Measurements from ENCODE around the gene HLA-E. TPM values are rescaled to one million over a fixed set of nuclear protein-coding genes. Genes with fewer than 3 reads are reported as not detected.

HLA-E gene
- total RNA-seq, 1 donor from 2014 or later: 179 TPM

Other genes starting within 250 kb of the HLA-E start
- 7.4 TPM for gene TRIM39, start 162.6 kb upstream of the HLA-E start, total RNA-seq
- 14.9 TPM for gene RPP21, start 144.4 kb upstream of the HLA-E start, total RNA-seq
- gene GNL1, start 67.0 kb downstream of the HLA-E start, total RNA-seq: 40.2 TPM
- 5.8 TPM for gene PRR3, start 67.8 kb downstream of the HLA-E start, total RNA-seq
- gene ABCF1, start 81.9 kb downstream of the HLA-E start, total RNA-seq: 36.4 TPM
- 18.8 TPM for gene PPP1R10, start 127.7 kb downstream of the HLA-E start, total RNA-seq
- 60.1 TPM for gene MRPS18B, start 128.3 kb downstream of the HLA-E start, total RNA-seq
- gene ATAT1, start 137.4 kb downstream of the HLA-E start, total RNA-seq: 6.4 TPM
- 15.5 TPM for gene C6orf136, start 157.6 kb downstream of the HLA-E start, total RNA-seq
- 24.5 TPM for gene DHX16, start 183.5 kb downstream of the HLA-E start, total RNA-seq
- gene PPP1R18, start 197.1 kb downstream of the HLA-E start, total RNA-seq: 19.7 TPM
- gene NRM, start 201.5 kb downstream of the HLA-E start, total RNA-seq: 5.2 TPM
- 14.5 TPM for gene MDC1, start 227.8 kb downstream of the HLA-E start, total RNA-seq
- gene TUBB, start 230.8 kb downstream of the HLA-E start, total RNA-seq: 286 TPM